ENCODE data around the gene CUX1.

The CUX1 gene

GRCh38 chr7:102208826-102209225, 391.4 kb downstream of the CUX1 start:
- DNase-seq (ENCODE audit: low read depth), result no peak
- no peak for TF ChIP-seq CTCF (conservative IDR thresholded peaks at IDR 0.05; ENCODE audit: low read depth, low read length)
- H3K4me3 ChIP-seq (ENCODE audit: low read depth, low read length), result no peak overlapping the region

DNA sequence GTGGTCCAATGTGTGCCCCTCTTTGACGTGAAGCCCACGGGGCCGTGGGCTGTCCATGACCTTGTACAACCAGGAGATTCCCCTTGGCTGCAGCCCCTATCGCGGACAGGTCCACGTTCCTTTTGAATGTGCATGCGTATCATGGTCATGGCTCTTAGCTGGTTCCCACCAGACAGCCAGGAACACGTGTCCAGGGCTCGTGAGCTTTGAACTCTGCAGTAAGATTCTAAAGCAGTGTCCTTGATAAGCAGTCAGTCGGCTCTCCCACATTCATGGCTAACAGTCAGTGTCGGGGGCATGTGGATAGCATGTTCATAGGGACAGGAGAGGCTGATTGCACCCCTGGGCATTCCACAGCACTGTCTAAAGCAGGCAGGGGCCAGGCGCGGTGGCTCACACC, 393.4 kb downstream of the CUX1 start:
- no peak for TF ChIP-seq CTCF (conservative IDR thresholded peaks at IDR 0.05; ENCODE audit: low read depth, low read length)
- no peak overlapping the region for H3K4me3 ChIP-seq (ENCODE audit: low read depth, low read length)
- DNase-seq (ENCODE audit: low read depth), result no peak

- TF ChIP-seq CTCF (conservative IDR thresholded peaks at IDR 0.05; ENCODE audit: low read depth, low read length), result no peak
- no peak for DNase-seq (ENCODE audit: low read depth)
- H3K4me3 ChIP-seq (ENCODE audit: low read depth, low read length), result no peak overlapping the region
These were observed 394.4 kb downstream of the CUX1 start for GRCh38 chr7:102211590-102212550.

GRCh38 chr7:102214477-102215072, 397.1 kb downstream of the CUX1 start:
- no peak for TF ChIP-seq CTCF (conservative IDR thresholded peaks at IDR 0.05; ENCODE audit: low read depth, low read length)
- no peak overlapping the region for H3K4me3 ChIP-seq (ENCODE audit: low read depth, low read length)
- DNase-seq (ENCODE audit: low read depth), result no peak

DNA sequence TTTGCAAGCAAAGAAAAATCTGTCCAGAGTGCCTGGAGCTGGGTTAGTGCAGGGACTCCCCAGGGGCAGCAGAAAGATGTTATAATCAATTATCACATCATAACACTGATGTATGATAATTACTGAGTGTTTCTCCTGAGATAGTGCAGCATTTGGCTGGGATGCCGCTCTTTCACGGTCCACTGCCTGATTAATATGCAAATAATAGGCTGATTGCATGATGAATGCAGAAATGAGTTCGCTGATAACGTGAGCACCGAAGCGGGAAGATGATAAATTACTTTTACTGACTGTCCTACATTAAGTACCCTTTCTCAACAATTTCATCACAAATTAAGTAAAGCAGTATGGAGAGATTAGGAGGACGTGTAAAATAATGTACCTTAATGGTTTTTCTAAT, 397.8 kb downstream of the CUX1 start:
- no peak overlapping the region for H3K4me3 ChIP-seq (ENCODE audit: low read depth, low read length)
- no peak for DNase-seq (ENCODE audit: low read depth)
- TF ChIP-seq CTCF (conservative IDR thresholded peaks at IDR 0.05; ENCODE audit: low read depth, low read length), result no peak

- no peak overlapping the region for H3K4me3 ChIP-seq (ENCODE audit: low read depth, low read length)
- no peak for TF ChIP-seq CTCF (conservative IDR thresholded peaks at IDR 0.05; ENCODE audit: low read depth, low read length)
- no peak for DNase-seq (ENCODE audit: low read depth)
These were observed 398.3 kb downstream of the CUX1 start for GRCh38 chr7:102215711-102216110.
